Esophagus muscularis mucosa (tissue), 4 donors: ENCODE results near the gene SDF4. TPM values are rescaled to one million over a fixed set of nuclear protein-coding genes. Genes with fewer than 3 reads are reported as not detected.

Source experiments
- DNase-seq: peaks from one replicate; pipeline ENCODE4 v3.0.0-alpha.2; 2017; ENCODE audit errors: extremely low spot score
- H3K27ac ChIP-seq, 4 donors: fragments of 200-600 bp; sonication (generic); replicated peaks in 1 of 4; 1 replicate in 3 of 4; 2 replicates in 1 of 4; pipeline ENCODE4 v1.5.1; 2016 to 2019; ENCODE audit warnings: mild to moderate bottlenecking in 1 of 4
- H3K27me3 ChIP-seq, 4 donors: fragments of 200-600 bp; sonication (generic); one replicate each; pipeline versions ENCODE4 v1.5.1 to v1.6.0; 2016 to 2019
- H3K36me3 ChIP-seq, 4 donors: fragments of 200-600 bp; sonication (generic); one replicate each; pipeline ENCODE4 v1.5.1; 2016 to 2019
- H3K4me1 ChIP-seq, 4 donors: fragments of 200-600 bp; sonication (generic); one replicate each; pipeline ENCODE4 v1.5.1; 2016 to 2019
- H3K4me3 ChIP-seq, 4 donors: fragments of 200-600 bp; sonication (generic); 1 replicate in 2 of 4; 2 replicates in 2 of 4; pipeline ENCODE4 v1.5.1; 2016 to 2019; ENCODE audit warnings: mild to moderate bottlenecking in 4 of 4, moderate library complexity in 1 of 4
- H3K9me3 ChIP-seq, 4 donors: fragments of 200-600 bp; sonication (generic); 1 replicate in 3 of 4; 2 replicates in 1 of 4; pipeline ENCODE4 v1.5.1; 2016 to 2019
- EP300 ChIP-seq: sonication (generic); formaldehyde crosslinking; IDR thresholded peaks from one replicate; pipeline ENCODE4 v1.6.1; 2017; ENCODE audit warnings: antibody characterized with exemption
- POLR2A ChIP-seq: fragments of 450-650 bp; IDR thresholded peaks from one replicate; pipeline ENCODE4 v1.6.1; 2017; ENCODE audit warnings: antibody characterized with exemption, moderate library complexity, mild to moderate bottlenecking, low read depth
- POLR2AphosphoS5 ChIP-seq, 2 donors: sonication (generic); formaldehyde crosslinking; IDR thresholded peaks; one replicate each; pipeline ENCODE4 v1.6.1; 2017; ENCODE audit warnings: antibody characterized with exemption in 2 of 2
- WGBS: methylation state at CpG from one replicate; pipeline ENCODE4 v1.1.5; 2018; 5-methylcytosine and 5-hydroxymethylcytosine counted together
- intact Hi-C: fragments of 100-400 bp; cut with DNase I; formaldehyde crosslinking; loops from one replicate; pipeline ENCODE4 v1.15.1; 2023
- total RNA-seq, 4 donors: library from RNA; depleted of rRNA; stranded (reverse); fragments of >200 nt; gene quantifications; one replicate each; pipeline versions ENCODE4 v1.1.0 to v1.2.1, GENCODE V29; 2016
- TF ChIP-seq, protein P1 (sequence below), 3 experiments: fragments of 200-600 bp in 2 of 3; fragments of 450-650 bp in 1 of 3; sonication (generic) in 2 of 3; IDR thresholded peaks; one replicate each; pipeline ENCODE4 v1.5.1; 2017 to 2019; ENCODE audit warnings: antibody characterized with exemption in 3 of 3, mild to moderate bottlenecking in 2 of 3, moderate library complexity in 1 of 3

Gene SDF4
- total RNA-seq, 4 donors from 2014 or later, result 88.5 to 125 (median 107) TPM

DNA sequence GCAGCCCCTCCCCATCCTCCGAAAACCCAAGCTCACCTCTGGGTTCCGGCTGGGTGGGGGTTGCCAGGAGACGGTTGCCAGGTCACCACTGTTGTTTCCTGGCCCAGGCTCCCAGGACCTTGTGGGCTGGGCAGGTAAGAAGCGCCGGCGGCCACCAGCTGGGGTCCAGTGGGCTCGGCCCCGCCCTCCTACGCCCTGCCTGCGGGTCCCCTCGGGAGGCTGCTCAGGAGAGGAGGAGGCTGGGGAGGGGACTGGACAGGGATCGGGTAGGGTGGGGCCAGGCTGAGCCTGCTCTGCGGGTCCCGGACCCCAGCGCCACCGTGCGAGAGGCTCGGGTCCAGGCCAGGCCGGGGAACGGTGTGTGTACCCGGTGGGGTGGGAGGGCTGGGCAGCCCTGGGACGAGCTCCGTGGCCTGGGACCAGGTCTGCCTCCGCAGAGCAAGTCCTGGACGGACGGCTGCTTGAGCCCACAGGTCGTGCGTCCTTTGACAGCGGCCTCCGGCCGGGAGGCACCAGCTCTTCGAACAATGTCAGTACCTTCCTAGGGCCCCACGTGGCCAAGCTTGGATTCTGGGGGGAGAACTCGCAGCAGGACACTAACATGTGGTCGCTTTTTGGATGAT, 57.9 kb downstream of the SDF4 start, which contains the start of gene TTLL10:
TTLL10 (plus strand) TSS at position 88 of the 623 bp plus-strand sequence. CDS start 5,336 bp downstream, outside the sequence.
- no peak for DNase-seq
- H3K9me3 ChIP-seq, result no peaks in the 10 kb centered on the region
- TF ChIP-seq, protein P1, sequence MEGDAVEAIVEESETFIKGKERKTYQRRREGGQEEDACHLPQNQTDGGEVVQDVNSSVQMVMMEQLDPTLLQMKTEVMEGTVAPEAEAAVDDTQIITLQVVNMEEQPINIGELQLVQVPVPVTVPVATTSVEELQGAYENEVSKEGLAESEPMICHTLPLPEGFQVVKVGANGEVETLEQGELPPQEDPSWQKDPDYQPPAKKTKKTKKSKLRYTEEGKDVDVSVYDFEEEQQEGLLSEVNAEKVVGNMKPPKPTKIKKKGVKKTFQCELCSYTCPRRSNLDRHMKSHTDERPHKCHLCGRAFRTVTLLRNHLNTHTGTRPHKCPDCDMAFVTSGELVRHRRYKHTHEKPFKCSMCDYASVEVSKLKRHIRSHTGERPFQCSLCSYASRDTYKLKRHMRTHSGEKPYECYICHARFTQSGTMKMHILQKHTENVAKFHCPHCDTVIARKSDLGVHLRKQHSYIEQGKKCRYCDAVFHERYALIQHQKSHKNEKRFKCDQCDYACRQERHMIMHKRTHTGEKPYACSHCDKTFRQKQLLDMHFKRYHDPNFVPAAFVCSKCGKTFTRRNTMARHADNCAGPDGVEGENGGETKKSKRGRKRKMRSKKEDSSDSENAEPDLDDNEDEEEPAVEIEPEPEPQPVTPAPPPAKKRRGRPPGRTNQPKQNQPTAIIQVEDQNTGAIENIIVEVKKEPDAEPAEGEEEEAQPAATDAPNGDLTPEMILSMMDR (IDR thresholded peaks at IDR 0.05), result no peak
- TF ChIP-seq POLR2AphosphoS5 (IDR thresholded peaks at IDR 0.05) (no peak), POLR2A (no peak), EP300 (no peak)
- H3K4me1 ChIP-seq, result peaks cover 0 to 11% (median 7%) of the 10 kb centered on the region in 4 donors
- intact Hi-C loops, result no loop called here
- H3K4me3 ChIP-seq, result no peak within 1 kb of the TSS
- H3K27me3 ChIP-seq, result peaks cover 0 to 98% (median 30%) of the 10 kb centered on the region in 4 donors
- no peaks in the 10 kb centered on the region for H3K36me3 ChIP-seq
- 5% methylated on average over 14 of the region's 35 CpGs for WGBS
- H3K27ac ChIP-seq, result no peak within 1 kb of the TSS

DNA sequence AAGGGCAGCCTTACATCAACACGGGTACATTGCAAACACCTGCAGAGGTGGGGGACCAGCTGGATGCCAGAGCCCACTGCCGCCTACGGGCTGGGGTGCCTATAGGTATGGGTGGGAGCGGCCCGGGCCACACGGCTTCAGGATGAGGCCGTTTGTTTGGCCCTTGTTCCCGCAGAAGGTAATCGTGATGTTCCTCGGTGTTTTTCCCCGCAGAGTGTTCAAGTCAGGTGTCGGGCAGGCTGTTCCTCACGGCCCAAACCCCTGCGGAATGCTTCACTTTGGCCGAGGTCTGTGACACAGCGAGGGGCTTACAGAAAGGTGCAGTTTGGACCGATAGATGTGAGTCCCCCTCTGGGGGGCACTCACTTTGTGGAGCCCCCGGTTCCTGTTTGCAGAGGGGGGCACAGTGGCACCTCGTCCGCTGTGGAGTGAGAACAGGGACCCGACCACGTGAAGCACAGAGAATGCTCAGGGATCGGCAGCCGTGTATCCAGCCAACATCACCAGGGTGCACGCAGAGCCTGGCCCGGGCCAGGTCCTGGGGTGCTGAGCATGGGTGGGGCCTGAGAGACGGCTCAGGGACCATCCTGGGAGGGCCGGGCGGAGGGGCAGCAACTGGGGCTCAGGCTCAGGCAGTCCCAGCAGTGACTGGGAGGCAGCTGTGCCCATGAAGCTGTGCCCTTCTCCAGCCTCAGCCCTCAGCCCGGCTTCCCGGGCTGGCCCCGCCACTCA, 58.6 kb downstream of the SDF4 start:
- Histone ChIP-seq H3K4me1 (peaks cover 0 to 11% (median 7%) of the 10 kb centered on the region in 4 donors), H3K36me3 (no peaks in the 10 kb centered on the region), H3K9me3 (no peaks in the 10 kb centered on the region), H3K27ac (no peak overlapping the region), H3K27me3 (peaks cover 0 to 98% (median 33%) of the 10 kb centered on the region in 4 donors), H3K4me3 (no peak overlapping the region)
- intact Hi-C loops, result no loop called here
- WGBS, result 51% methylated on average over 14 of the region's 32 CpGs
- TF ChIP-seq EP300 (no peak), POLR2AphosphoS5 (IDR thresholded peaks at IDR 0.05) (no peak), POLR2A (no peak)
- TF ChIP-seq, protein P1 (IDR thresholded peaks at IDR 0.05), result no peak
- DNase-seq, result no peak

DNA sequence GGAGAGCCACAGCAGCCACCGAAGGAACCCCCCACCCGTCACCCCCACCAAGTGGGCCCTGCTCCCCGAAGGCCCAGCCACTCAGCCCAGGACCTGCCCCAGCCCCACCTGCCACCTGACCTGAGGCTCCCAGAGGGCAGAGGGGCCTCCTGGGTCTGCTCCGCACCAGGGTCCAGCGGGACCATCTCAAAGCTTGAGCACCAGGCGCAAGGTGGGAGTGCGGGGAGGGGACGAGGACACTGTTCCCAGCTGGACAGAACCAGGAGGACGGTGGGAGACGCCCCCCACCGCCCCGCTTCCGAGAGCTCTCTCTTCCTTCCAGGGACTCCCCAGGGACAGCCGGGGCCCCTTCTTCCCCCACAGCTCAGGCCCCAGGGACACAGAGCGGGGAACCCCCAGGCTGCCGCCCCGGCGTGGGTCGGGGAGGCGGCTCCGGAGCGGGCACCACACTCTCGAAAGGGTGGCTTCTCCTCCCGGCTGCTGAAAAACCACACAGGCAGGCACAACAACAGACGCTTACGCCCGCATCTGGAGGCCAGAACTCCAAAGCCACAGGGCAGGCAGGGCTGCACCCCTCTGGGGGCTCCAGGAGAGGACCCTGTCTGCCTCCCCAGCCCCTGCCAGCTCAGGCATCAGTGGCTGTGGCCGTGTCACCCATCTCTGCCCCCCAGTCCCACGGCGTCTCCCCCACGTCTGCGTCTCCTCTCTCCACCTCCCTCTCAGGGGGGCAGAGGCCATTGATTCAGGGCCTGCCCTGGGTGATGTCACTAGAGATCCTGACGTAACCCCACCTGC, 60.1 kb downstream of the SDF4 start:
- DNase-seq, result no peak
- H3K36me3 ChIP-seq, result no peaks in the 10 kb centered on the region
- no peaks in the 10 kb centered on the region for H3K9me3 ChIP-seq
- H3K4me3 ChIP-seq, result no peak overlapping the region
- intact Hi-C loops, result no loop called here
- 87% methylated on average over 14 of the region's 33 CpGs for WGBS
- H3K4me1 ChIP-seq, result peaks cover 0 to 11% (median 10%) of the 10 kb centered on the region in 4 donors
- TF ChIP-seq EP300 (no peak), POLR2AphosphoS5 (IDR thresholded peaks at IDR 0.05) (no peak), POLR2A (no peak)
- TF ChIP-seq, protein P1 (IDR thresholded peaks at IDR 0.05), result no peak
- H3K27me3 ChIP-seq, result peaks cover 0 to 98% (median 41%) of the 10 kb centered on the region in 4 donors
- no peak overlapping the region for H3K27ac ChIP-seq

DNA sequence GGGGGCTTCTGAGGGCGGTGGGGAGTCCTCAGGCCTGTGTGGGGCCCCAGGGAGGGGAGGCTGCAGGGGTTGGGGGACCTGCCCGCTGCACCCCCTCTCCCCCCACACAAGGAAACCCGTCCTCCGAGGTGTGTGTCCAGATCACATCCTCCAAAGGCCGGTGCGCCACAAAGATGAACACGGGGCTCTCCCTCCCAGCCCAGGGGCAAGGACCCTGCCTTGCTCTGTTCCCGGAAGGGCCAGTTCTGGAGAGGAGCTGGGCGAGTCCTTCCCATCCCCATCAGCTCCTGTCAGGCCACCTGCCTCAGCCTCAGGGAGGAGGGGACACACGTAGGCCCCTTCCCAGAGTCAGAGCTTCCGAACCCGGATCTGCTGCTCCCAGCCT, 60.6 kb downstream of the SDF4 start:
- peaks cover 0 to 11% (median 10%) of the 10 kb centered on the region in 4 donors for H3K4me1 ChIP-seq
- no peaks in the 10 kb centered on the region for H3K9me3 ChIP-seq
- 78% methylated on average over 12 of the region's 12 CpGs for WGBS
- TF ChIP-seq POLR2A (no peak), POLR2AphosphoS5 (IDR thresholded peaks at IDR 0.05) (no peak)
- TF ChIP-seq, protein P1 (IDR thresholded peaks at IDR 0.05), result no peak
- no peak overlapping the region for H3K27ac ChIP-seq
- H3K36me3 ChIP-seq, result no peaks in the 10 kb centered on the region
- H3K27me3 ChIP-seq, result peaks cover 0 to 98% (median 41%) of the 10 kb centered on the region in 4 donors
- H3K4me3 ChIP-seq, result no peak overlapping the region
- intact Hi-C loops, result no loop called here
- no peak for DNase-seq
